Activated T-helper 9 cell treated with anti-CD3 and anti-CD28 coated beads, Interleukin-2, amount 50 U/mL, for 16 hours (primary cell): ENCODE data around the gene ANKFN1.

ENCODE experiments used
- DNase-seq: peaks from one replicate; pipeline ENCODE4 v3.0.0-alpha.2; 2020; ENCODE audit warnings: low read depth

The ANKFN1 gene

DNA sequence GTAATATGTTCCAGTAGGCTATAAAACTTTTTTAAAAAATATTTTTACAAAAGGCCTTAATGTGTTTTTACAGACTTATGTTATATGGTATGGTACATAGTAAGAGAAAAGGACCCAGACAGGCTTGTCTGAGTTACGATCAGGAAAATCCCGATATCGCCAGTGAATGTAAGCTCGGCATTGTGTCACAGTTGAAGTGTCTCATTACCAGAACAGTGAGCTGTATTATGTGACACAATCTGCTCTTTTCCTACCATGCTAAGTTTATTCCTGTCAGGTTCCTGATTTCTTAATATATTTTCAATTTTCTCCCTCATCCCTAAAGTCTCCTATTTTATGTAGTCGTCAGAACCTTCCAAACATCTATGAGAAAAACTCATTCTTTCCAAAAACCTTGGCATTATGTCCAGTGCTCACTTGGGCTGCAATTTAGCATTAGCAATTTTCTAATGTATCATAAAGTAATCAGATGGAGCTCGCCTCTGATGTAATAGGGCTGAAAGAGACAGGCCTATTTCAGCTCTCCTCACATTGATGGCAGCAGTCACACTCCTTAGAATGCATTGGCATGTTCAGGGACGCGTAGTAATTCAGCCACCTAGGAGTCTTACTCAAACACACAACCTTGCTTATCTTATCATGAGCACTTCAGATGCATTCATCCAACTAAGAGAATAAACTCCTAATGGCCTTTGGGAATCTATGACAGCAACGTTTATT, 292.6 kb downstream of the ANKFN1 start:
- DNase-seq = no peak

GRCh38 chr17:56447171-56447570, 293.9 kb downstream of the ANKFN1 start:
- no peak for DNase-seq

DNA sequence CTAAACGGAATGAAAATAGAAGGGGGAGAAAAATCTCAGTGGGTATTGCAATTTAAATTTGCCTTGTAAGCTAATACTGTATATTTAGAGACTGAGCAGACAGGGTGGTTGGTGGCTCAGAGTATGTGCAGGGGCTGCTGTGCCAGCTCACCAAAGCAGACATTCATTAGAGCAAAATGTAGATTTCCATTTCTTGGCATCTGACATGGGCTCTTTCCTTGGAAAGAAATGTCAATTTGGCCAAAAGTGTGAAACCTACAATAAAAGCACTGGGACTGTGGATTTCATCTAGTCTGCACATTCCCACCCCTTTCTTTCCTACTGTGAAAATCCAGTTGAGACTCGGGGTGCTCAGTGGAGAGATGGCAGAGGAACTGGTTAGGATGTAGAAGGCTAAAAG, 295.1 kb downstream of the ANKFN1 start:
- DNase-seq = no peak

- no peak for DNase-seq
These were observed 295.9 kb downstream of the ANKFN1 start for GRCh38 chr17:56449176-56449575.

- DNase-seq = no peak
These were observed 298.4 kb downstream of the ANKFN1 start for GRCh38 chr17:56451629-56452028.

GRCh38 chr17:56452461-56452860, 299.2 kb downstream of the ANKFN1 start:
- no peak for DNase-seq

GRCh38 chr17:56457501-56457900, 304.2 kb downstream of the ANKFN1 start:
- DNase-seq = no peak

DNA sequence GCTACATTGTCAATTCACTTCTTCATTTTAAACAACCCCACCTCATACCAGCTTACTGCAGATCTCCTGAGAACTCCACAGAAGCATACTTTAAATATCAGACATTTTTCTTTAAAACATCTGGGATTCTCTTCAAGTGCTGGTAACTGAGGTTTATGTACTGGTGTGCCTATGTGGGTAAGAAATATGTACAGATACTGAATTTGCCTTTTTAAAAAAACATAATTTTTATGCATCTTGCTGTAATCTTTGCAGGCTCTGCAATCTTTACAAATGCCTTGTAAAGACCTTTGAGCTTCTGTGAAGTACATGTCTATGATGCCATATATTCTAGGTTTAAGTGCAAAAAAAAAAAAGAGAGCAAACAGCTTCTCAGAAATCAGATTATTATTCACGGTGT, 312.6 kb downstream of the ANKFN1 start:
- no peak for DNase-seq

- DNase-seq = no peak
These were observed 315.6 kb downstream of the ANKFN1 start for GRCh38 chr17:56468840-56469239.

DNA sequence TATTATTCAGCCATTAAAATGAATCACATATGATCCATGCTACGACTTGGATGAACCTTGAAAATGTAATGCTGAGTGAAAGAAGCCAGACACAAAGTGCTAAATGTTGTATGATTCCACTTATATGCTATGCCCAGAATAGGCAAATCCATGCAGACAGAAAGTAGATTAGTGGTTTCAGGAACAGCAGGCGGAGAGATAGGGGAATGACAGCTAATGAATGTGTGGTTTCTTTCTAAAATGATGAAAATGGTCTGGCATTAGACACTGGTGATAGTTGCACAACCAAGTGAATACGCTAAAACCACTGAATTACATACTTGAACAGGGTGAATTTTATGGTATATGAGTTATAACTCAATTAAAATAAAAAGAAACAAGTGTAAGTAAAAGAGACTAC, 318.4 kb downstream of the ANKFN1 start:
- no peak for DNase-seq

- DNase-seq = no peak
These were observed 321.8 kb downstream of the ANKFN1 start for GRCh38 chr17:56475116-56475515.

GRCh38 chr17:56478836-56479447, 325.7 kb downstream of the ANKFN1 start:
- DNase-seq = no peak

GRCh38 chr17:56480501-56480900, 327.2 kb downstream of the ANKFN1 start:
- no peak for DNase-seq

DNA sequence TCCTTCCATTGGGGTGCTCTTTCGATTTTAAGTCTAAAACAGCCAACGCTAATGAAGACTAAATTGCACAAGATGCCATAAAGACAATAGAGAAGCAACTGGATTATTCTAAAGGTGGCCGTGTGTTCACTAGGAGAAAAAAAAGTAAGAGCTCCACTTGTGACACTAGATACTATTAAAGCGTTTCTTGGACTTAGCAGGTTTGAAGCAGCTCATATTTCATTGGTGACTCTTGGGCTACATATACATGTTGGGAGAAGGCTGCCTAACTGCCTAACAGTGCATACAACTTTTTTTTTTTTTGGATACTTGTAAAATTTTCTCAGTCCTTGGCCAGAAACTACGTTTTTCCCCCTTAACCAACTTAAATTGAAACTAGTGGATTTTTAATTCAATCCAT, 328.4 kb downstream of the ANKFN1 start:
- no peak for DNase-seq

- DNase-seq = no peak
These were observed 329.0 kb downstream of the ANKFN1 start for GRCh38 chr17:56482229-56482628.

DNA sequence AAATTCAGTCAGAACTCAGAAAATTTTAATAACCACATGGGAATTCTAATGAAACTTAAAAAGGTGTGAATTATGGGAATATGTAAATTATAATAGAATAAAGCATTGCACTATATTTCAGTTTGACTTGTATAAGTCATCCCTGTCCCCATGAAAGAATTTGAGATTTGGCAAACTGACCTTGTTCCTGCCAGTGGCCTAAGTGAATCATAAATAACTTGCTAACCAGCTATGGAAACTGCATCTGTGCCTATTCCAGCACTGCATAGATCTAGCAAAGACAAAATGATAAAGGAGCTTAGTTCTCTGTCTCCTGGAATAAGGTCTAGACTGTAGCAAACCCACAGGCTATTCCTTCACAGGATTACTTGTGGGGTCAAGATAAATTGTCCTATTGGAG, 333.5 kb downstream of the ANKFN1 start:
- DNase-seq = no peak

- DNase-seq = no peak
These were observed 335.5 kb downstream of the ANKFN1 start for GRCh38 chr17:56488800-56489199.

DNA sequence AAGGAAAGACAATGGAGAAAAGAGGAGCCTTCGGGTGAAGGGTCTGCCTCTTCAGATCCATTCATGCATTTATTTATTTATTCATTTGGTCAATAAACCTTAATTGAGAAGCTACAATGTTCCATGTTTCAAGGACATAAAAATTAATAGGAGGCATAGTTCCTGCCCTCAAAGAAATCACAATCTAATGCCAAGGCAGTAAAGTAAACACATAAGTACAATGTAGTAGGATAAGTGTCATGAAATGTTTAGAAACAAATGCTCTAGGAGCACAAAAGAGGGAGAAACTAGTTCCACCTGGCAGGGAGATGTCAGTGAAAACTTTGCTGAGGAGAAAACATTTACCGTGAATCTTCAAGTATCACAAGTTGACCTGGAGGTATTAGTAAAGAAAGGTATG, 336.7 kb downstream of the ANKFN1 start:
- no peak for DNase-seq

- no peak for DNase-seq
These were observed 342.3 kb downstream of the ANKFN1 start for GRCh38 chr17:56495556-56495955.

DNA sequence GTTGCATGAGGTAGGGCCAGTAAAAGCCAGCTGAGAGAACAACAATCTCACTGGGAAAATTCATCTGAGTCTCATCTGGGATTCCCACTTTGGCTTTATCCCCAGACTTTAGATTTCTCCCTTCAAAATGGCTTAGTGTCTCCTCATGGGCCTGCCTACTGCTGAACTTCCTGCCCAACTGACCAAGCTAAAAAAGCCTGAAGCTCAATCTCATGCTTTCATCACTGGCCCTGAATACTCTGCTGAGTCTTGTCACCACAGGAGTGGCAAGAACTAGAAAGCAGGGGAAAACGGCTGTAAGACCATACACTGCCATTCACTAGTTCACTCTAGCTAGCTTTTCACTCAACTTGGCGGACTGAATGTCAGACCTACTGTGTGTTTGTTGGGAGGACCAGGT, 343.9 kb downstream of the ANKFN1 start:
- no peak for DNase-seq

- DNase-seq = no peak
These were observed 346.6 kb downstream of the ANKFN1 start for GRCh38 chr17:56499799-56500388.

GRCh38 chr17:56502120-56502654, 348.9 kb downstream of the ANKFN1 start:
- no peak for DNase-seq

- no peak for DNase-seq
These were observed 352.0 kb downstream of the ANKFN1 start for GRCh38 chr17:56505154-56505756.
